Amniotic epithelial cell (primary cell): ENCODE results near the gene HOXB6.

Experiments used
- DNase-seq: peaks from one replicate; pipeline ENCODE4 v3.0.0-alpha.2; 2010; ENCODE audit warnings: low read depth

Gene HOXB6

DNA sequence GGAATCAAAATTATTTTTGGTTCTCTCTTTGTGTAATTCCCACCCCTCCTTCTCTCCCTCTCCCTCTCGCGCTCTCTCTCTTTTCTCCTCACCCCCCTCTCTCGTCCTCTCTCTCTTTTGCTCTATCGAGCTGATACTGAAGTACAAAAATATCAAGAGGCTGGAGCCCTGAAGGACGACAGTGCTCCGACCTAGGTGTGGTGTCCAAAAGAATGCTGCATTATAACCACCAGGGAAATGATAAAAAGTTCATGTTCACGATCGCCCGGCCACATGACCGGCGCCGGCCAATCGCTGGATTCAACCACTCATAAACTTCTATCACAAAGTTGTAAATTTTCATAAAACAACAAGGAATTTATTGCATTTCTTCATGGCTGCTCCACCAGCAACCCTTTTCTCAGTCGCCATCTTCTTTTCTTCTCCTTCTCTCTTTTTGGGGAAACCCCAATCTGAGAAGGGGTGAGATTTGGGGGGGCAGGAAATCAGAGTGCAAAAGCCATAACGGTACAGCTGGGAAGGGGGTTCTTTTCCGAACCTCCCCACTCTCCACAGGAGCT, at the start of gene HOXB6:
Gene HOXB6 (minus strand): TSS at position 217 of the 560 bp plus-strand sequence. CDS start 6,836 bp downstream, outside the sequence.
- peak; percentile 91 for DNase-seq

DNA sequence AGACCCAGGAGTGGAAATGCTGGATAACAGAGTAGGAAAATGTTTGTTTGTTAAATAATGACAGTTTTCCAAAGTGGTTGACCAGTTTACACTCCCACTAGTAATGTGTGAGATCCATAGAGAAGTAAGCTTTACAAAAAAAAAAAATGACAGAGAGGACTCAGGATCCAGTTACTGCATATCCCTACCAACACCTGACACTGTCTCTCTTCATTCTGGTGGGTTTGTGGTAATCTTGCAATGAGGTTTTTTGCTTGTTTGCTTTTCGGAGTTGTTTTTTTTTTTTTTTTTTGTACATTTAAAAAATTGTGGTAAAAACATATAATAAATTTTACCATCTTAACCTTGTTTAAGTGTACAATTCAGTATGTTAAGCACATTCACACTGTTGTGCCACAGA, 45.0 kb upstream of the HOXB6 start:
- no peak for DNase-seq

DNA sequence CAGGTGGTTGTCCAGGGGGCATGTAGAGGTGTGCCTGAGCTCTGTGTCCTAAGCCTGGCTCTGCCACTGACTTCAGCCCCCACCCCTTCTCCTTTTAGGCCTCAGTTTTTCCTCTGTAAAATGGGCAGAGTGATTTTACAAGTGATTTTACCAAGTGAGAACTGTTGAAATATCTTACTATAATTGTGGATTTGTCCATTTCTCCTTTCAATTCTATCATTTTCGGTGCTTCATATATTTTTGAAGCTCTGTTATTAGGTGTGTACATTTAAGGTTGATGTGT, 43.1 kb upstream of the HOXB6 start:
- DNase-seq, result no peak

DNA sequence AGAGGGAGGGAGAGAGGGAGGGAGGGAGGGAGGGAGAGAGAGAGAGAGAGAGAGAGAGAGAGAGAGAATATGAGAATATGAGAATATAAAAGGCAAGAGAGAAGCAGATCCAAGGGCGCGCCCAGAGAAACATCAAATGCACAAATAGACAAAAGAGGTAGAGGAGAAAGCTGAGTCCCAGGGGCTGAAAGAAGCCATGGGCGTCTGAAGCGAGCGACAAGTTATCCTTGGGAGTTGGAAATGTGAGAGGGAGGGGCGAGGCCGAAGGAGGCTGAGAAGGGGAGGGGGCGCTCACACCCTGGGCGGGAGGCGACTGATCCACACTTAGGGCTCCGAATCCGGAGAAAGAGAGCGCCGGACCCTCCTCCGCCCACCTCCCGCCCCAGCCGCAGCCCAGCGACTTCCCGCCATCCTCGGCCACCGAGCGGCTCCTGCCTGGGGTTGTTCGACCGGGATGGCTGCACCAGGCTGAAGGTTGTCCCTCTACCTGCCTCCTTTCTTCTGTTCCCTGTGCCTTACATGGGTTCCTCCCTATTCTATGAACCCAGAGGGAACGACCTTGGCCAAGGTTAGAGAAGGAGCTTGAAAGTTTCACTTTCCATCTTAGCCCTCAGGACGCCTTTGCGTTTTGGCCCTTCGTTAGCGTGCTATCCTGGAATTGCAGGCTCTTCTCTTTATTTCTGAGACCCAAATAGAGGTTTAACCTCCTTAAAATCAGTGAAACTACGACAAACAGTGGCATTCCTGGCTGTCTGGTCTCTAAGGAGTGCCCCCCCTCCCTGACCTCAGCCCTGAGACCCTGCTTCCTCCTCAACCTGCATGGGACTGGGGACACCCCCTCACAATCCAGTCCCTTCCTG, 42.5 kb upstream of the HOXB6 start:
- DNase-seq, result no peak

DNA sequence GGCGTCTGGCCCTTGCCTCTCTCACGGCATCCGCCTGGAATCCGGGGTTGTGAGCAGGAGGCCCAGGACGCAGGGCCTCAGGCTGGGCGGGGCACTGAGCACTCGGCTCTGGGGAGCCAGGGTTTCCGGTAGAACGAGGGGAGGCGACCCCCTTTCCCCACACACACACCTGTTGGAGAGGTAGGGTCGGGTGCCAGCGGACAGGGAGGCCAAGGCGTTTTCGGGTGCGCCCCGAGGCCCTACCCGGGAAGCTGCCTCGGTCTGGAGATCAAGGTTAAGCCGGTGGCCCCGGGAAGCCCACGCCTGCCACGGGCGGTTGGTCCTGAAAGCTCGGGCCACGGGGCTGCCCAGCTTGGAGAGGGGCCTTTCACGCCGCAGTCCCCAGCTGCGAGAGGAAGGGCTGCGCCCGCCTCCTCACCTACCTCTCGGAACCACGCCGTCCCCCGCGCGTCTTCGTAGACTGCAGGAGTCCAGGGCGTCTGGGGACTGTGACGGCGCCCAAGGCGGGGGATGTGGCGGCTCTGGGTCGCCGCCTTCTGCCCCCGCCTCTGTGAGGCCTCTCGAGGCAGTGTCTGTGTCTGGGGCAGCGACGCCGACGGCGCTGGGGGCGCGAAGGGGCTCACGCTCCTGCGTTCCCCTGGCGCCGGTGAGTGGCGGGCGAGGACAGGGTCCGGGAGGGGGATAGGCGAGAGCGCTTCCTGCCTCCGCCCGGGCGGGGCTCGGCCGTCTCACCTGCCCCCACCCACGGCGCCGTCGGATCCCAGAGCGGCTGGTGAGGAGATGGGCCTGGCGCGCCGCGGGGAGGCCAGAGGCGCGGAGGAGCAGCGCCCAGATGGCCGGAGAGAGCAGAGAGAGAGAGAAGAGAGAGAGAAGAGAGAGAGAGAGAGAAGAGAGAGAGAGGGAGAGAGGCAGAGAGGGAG, 41.7 kb upstream of the HOXB6 start:
- no peak for DNase-seq

DNA sequence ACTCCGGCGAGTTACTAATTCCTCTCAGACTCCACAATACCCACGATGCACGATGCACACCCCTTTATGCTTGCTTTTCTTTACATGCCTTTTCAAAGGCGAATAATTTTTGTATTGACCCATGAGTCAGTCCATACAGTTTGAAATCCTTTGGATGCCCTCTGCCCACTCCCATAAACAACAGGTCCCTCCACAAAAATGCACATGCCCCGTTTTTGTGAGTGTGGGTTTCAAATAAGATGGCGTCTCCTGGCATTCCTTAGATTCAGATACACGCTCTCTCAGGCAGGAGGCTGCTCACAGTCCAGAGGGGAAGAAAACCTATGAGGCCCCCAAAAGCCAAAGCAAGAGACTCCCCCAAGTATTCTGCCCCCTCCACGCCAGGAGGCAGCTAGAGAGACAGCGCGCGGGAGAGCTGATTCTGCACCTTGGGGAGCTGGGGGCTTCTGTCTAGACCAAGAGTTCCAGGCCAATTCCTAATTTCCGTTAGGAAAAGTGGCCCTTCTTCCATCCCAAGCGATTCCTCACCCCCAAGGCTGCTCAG, 40.9 kb upstream of the HOXB6 start:
- no peak for DNase-seq

DNA sequence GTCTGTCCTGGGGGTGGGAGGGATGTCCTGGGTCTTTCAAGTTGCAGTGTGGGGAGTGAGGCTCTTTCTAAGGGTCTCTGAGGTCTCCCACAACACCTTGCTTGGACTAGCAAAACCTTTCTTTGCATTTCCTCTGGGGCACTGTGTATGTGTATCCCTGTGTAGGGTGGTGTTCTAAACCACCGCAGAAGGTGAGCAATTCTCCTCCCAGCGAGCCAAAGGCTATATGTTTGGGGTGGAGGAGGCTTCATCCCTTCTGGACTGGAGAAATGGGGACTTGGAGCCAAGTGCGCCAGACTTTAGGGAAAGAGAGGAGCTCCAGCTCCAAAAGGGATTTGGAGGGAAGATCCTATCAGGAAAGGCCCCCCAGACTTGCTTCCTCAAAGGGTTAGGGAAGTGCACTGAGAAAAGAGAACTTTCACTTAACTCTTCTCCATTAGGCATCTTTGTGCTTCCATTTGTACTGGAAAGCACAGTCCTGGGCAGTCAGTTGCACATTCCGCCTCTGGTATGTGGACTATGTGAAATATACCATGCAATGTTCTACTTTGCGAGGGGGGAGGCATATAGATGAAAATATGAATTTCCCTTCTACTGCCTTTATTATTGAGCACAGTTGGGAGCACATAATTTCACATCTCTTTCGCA, 40.2 kb upstream of the HOXB6 start:
- DNase-seq, result no peak

DNA sequence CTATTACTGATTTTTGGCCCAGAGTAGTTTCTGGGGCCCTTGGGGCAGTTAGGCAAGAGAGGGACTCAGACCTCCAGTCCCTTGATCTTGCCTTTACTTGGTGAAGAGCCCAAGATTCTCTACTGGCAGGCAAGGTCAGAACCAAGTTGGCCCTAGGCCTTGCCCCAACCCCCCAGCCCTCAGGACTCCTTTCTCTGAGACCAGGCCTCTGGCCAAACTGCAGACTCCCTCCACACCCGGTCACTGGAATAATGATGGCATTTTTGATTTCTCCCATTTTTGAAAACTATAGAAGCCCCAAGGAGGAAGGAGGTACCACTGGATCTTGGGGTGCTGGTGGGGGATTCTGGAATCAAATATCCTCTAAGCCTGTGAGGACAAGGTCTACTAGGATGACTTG, 39.4 kb upstream of the HOXB6 start:
- no peak for DNase-seq

DNA sequence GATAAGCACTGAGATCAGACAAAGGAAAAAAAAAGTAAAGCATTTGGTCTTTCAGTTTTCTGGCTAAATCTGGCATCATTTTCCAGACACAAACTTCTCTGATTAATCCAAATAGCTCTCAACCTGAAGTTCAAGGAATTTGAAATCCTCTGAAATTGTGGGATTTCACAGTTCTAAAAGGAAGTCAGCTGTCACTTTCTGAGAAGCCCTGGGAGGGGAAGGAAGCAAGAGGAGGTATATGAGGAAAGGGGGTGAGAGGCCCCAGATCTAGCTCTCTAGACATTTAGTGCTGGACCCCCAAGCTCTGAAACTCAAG, 38.9 kb upstream of the HOXB6 start:
- no peak for DNase-seq

DNA sequence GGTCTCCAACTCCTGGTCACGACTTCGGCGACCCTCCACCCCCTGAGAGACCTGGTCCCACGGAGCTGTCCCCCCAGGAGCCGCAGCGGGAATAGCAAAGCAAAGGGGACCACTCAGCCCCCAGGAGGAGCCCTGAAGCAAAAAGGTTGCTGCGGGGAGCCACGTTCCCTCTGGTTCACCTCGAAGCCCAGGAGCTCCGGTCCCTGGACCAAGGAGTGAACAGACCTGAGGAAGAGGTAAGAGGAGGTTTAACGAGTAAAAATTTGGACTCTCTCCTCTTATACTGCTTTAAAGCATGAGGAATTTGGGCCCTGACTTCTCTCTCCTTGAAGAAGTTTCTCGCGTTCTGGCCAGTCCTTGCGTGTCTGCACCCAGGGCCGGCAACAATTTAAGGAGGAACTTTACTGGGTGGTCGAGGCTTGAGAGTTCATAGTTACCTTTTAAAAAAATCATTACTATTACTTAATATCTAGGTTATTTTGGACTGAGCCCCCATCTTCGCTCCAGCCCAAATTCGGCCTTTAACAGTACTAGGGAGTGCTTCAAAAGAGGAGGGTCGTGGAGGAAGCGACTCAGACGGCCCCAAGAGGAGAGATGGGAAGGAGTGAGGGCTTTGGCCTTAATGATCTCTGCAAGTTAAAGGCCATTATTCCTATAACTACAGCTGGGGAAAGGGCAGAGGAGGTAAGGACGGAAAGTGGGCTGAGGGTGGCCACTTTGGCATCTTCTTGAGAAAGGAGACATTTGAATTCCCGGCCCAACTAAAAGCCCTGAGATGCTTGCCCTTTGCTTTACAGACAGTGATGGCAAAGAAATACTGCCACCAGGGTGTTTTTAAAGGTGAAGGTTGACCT, 38.3 kb upstream of the HOXB6 start:
- DNase-seq, result no peak

DNA sequence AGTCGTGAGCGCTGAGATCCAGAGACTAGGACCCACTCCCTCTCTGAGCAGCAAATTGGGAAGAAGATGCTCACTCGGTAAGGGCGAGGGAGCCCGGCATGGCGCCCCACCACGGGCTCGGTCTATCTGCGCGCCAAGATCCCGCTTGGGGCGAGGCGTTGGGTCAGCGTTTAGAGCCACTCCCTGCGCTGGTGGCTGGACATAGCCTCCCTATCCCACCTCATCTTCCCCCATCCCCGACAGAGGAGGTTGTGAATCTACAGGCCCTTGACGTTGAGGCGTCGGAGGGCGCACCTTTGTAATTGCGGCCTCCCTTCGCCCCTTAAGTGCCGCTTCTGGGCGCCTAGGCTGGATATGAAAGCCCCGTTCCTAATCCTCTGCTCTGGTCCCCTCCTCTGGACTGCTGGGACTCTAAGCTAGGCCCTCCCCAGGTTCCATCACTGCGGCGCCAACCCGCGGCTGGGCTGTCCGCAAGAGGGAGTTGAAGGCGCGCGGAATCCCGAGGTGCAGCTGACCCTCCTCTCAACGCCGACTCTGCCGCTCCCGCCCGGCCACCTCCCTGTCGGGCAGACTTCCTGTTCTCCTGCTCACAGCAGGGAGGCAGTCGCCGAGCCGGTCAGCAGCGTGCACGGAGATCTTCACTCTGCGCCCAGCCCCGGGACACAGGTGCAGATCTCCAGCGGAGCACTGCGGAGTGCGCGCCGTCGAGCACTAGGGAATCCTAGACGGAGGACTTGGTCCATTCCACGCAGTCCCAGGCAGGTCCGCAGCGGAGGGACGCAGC, 37.5 kb upstream of the HOXB6 start:
- no peak for DNase-seq

DNA sequence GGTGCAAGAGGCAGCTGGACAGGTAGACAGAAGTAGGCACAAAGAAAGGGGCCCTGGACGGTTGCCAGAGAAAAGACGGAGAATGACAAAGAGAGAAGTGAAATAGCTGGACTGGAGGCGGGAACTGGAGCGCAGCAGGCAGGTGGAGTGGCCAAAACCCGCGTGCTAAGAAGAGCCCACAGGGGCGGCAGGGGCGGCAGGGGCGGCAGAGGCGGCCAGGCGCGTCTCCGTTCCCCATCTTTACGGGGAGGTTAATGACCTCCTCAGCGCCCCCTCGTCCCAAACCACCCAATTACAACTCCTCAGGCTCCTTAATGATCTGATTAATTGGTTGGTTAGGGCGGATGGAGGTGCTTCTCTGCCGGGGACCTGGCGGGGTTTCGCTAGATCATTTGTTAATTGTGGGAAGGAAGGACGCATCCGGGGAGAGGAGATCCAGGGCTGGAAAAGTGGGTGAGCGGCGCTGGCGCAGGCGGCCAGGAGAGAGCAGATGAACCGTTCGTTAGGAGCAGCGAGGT, 36.8 kb upstream of the HOXB6 start:
- no peak for DNase-seq

DNA sequence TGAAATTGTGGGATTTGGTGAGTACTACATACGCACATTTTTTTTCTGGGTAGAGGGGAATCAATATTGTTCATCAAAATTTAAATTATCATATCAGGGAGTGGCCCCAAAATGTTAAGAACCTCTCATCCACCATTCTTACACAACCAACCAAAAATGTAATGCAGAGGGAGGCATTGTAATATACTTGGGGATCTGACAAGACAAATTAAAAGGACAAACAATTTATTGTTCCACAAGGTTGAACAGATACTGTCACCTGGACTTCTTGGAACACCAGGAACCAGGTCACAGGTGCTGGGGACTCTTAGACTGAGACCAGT, 36.0 kb upstream of the HOXB6 start:
- no peak for DNase-seq

DNA sequence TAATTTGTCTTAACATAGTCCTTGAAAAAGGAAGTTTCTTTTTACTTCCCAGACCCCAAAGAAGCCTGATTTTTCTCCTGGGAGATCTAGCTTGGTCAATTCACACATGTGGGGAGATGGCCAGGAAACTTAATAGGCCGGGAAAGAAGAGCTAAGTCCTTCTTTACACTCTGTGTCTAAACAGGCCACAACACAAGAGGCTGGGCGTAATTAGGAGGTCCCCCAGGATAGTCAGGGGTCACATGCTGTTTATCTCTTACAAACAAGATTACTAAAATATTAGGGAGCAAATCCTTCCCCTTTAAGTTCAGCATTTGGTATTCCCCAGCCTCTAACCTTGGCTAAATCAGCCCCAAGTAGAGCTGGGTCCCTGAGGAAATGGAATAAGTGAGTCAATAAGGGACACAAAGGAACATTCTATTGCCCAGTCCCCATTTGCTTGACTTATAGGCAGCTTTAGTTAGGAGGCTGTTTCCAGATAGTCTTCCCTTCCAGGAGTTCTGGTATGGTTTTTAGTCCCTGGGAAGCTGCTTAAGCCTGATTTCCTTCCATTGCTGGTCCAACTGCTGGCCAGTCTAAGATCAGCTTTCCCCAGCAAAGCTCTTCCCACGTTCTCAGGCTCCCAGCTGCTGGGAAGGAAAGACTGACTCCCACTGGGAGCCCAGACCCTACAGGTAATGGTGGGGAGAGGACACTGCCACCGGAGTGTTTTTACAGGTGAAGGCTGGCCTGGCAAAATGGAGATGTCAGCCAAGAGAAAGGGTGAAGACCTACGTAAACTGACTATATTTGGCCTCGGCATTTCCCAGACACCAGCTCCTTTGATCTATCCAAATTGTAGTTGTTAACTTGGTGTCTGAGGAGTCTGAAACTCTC, 35.4 kb upstream of the HOXB6 start:
- no peak for DNase-seq

DNA sequence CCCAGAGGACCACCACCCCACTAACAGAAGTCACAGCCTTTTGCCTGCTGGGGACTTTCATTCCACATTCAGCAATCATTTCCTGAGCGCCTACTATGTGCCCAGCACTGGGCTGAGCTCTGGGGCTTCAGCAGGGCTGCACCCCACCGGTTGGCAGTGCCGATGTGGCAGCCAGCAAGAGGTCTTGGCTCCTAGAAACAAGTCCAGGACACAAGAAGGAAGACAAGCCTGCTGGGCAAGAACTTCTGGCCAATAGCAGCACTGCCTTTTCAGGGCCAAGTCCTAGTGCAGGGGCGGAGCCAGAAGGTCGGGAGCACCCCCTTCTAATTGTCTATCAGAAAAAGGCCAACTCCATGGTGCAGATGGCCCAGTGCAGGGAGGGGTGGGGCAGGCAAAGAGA, 34.4 kb upstream of the HOXB6 start:
- no peak for DNase-seq

DNA sequence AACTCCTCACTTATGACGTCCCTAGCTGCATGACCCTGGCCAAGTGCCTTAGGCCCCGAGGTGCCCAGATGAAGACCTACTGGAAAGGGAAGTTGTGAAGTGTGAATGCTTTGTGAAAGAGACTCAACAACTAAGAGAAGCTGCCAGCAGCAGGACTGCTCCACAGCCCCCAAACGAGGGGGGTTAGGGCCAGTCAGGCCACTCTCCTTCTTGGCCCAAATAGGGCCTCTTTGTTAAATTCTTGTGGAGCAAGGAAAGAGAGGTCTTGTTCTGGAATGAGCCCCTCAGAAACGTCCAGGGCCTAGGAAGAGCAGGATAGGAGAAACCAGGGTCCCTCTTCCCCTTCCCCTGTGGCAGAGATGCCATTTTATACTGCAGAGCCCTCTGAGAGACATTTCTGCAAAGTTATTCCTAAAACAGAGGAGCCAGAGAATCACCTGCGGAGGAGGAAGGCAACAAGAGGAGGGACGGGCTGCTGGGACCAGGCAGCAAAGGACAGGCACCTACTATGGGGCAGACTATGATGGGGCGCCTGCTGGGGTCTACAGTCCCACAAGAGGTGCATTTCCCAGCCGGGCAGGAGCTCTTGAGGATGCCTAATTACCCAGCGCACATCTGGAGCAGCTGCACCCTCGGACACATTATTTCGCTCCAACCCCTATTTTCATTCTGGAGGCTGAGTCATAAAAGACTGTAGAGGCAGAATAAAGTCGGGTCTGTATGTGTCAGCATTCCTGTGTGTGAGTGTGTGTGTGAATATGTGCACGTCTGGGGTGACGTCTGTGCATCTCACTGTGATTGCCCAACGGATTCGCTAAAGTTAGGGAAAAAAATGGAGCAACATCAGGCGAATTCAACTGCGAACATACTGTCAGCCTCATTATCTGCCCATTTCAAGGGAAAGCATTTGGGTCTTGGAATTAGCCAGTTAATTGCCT, 32.8 kb upstream of the HOXB6 start:
- peak; percentile 87 for DNase-seq

DNA sequence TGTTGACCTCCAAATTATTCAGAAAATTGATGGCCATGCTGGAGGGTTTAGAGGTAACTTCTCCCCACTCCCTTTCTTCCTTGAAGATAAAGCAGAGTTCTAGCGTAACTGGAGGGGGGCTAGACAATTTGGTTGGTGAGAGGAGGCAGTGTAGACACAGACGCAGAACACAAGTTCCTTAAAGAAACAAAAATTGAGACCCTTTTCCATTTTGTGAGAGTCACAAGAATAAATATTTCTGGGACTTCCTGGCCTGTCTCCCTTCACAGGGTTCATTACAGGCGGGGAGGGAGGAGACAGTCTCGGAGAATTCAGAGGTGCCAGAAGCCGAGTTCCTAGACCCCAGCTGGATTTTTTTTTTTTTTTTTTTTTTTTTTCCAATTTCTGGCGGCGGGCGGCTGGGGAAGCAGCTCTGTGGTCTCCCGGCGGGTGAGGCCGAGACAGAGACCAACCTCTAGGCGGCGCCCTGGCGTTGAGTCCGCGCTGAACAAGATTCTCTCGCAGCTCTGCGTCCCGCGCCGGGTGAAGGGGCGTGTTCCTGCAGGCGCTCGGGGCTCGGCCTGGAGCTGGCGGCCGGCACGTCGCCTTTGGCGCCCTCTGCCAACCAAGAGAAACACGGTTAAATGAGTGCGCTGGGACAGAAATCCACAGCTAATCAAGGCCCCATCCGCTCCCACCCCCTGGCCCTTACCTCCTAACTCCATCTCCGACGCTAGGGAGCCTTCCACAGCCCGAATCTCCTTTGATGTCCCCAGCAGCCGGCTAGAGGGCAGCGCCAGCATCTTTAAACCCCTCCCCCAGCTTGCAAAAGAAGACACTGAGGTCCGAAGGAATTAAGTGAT, 31.6 kb upstream of the HOXB6 start:
- peak; percentile 49 for DNase-seq
